Activated T-cell treated with anti-CD3 and anti-CD28 coated beads, Interleukin-2, amount 50 U/mL, for 4 hours (primary cell): ENCODE data around the gene INTS1. TPM values are rescaled to one million over a fixed set of nuclear protein-coding genes. Genes with fewer than 3 reads are reported as not detected.
"Not testable (repeated sequence)": the region's sequence is repeated elsewhere in the genome, so short reads cannot be mapped to it uniquely, and the experiment has no call there.

Experiments
- ATAC-seq, 2 donors: fragments of 200-7000 bp; cut with Tn5 transposase; one replicate each; pipeline ENCODE4 v1.10.0; 2021
- DNase-seq: peaks from one replicate; pipeline ENCODE4 v3.0.0-alpha.2; 2020
- H3K27me3 Mint-ChIP-seq: one replicate; pipeline ENCODE4 v1.8.0; 2021; ENCODE audit warnings: low read depth, mixed read lengths
- H3K36me3 Mint-ChIP-seq: one replicate; pipeline ENCODE4 v1.8.0; 2022; ENCODE audit warnings: mixed read lengths; ENCODE audit not compliant: insufficient read depth
- H3K4me1 Mint-ChIP-seq: one replicate; pipeline ENCODE4 v1.8.0; 2021; ENCODE audit warnings: low read depth, mixed read lengths
- H3K4me3 Mint-ChIP-seq: one replicate; pipeline ENCODE4 v1.8.0; 2021; ENCODE audit warnings: mild to moderate bottlenecking, moderate library complexity, mixed read lengths
- H3K9me3 Mint-ChIP-seq: one replicate; pipeline ENCODE4 v1.8.0; 2021; ENCODE audit warnings: mixed read lengths
- total RNA-seq, 3 donors: library from RNA; stranded (reverse); gene quantifications; one replicate each; pipeline ENCODE4 v1.2.1, GENCODE V29; 2021

The INTS1 gene
- total RNA-seq, 3 donors from 2014 or later, result 110 to 126 (median 119) TPM

GRCh38 chr7:1444214-1444924 lies 59.8 kb downstream of the INTS1 start:
- Mint-ChIP-seq H3K4me3 (no peak overlapping the region), H3K27me3 (no peaks in the 10 kb centered on the region), H3K36me3 (no peaks in the 10 kb centered on the region), H3K4me1 (no peaks in the 10 kb centered on the region), H3K9me3 (no peaks in the 10 kb centered on the region)
- ATAC-seq, result no peak
- DNase-seq, result no peak

- DNase-seq, H3K9me3 Mint-ChIP-seq, ATAC-seq, H3K4me3 Mint-ChIP-seq, H3K4me1 Mint-ChIP-seq, H3K36me3 Mint-ChIP-seq, H3K27me3 Mint-ChIP-seq: not testable (repeated sequence)
These were observed 60.5 kb downstream of the INTS1 start for GRCh38 chr7:1443587-1444200.

- H3K4me3 Mint-ChIP-seq, result no peak overlapping the region
- no peaks in the 10 kb centered on the region for H3K27me3 Mint-ChIP-seq
- H3K36me3 Mint-ChIP-seq, result no peaks in the 10 kb centered on the region
- H3K4me1 Mint-ChIP-seq, result no peaks in the 10 kb centered on the region
- ATAC-seq (no peak), DNase-seq (no peak)
- H3K9me3 Mint-ChIP-seq, result no peaks in the 10 kb centered on the region
These were observed 61.6 kb downstream of the INTS1 start for GRCh38 chr7:1442355-1443124.

GRCh38 chr7:1441615-1442354 lies 62.4 kb downstream of the INTS1 start:
- Mint-ChIP-seq H3K4me3 (no peak overlapping the region), H3K9me3 (no peaks in the 10 kb centered on the region), H3K4me1 (no peaks in the 10 kb centered on the region), H3K36me3 (no peaks in the 10 kb centered on the region), H3K27me3 (no peaks in the 10 kb centered on the region)
- no peak for ATAC-seq
- DNase-seq, result no peak

GRCh38 chr7:1440620-1441019 lies 63.6 kb downstream of the INTS1 start:
- Mint-ChIP-seq H3K4me1 (no peaks in the 10 kb centered on the region), H3K4me3 (no peak overlapping the region), H3K27me3 (no peaks in the 10 kb centered on the region), H3K9me3 (no peaks in the 10 kb centered on the region), H3K36me3 (no peaks in the 10 kb centered on the region)
- DNase-seq (no peak), ATAC-seq (no peak)

GRCh38 chr7:1439373-1440363 lies 64.5 kb downstream of the INTS1 start:
- Mint-ChIP-seq H3K9me3 (no peaks in the 10 kb centered on the region), H3K36me3 (no peaks in the 10 kb centered on the region), H3K27me3 (no peaks in the 10 kb centered on the region), H3K4me1 (no peaks in the 10 kb centered on the region), H3K4me3 (no peak overlapping the region)
- DNase-seq (no peak), ATAC-seq (no peak)

GRCh38 chr7:1438821-1439220 lies 65.4 kb downstream of the INTS1 start:
- ATAC-seq, result no peak
- H3K4me3 Mint-ChIP-seq, result no peak overlapping the region

GRCh38 chr7:1438208-1438607 lies 66.0 kb downstream of the INTS1 start:
- ATAC-seq (no peak), DNase-seq (no peak)
- no peaks in the 10 kb centered on the region for H3K27me3 Mint-ChIP-seq
- H3K4me1 Mint-ChIP-seq, result no peaks in the 10 kb centered on the region
- no peaks in the 10 kb centered on the region for H3K36me3 Mint-ChIP-seq
- H3K4me3 Mint-ChIP-seq, result no peak overlapping the region
- H3K9me3 Mint-ChIP-seq, result no peaks in the 10 kb centered on the region

More at GRCh38 chr7:1438821-1439220, 65.4 kb downstream of the INTS1 start:
- Mint-ChIP-seq H3K4me1 (no peaks in the 10 kb centered on the region), H3K9me3 (no peaks in the 10 kb centered on the region), H3K36me3 (no peaks in the 10 kb centered on the region), H3K27me3 (no peaks in the 10 kb centered on the region)
- no peak for DNase-seq

GRCh38 chr7:1437155-1437880 lies 66.9 kb downstream of the INTS1 start:
- Mint-ChIP-seq H3K27me3 (peaks cover 2% of the 10 kb centered on the region), H3K36me3 (no peaks in the 10 kb centered on the region), H3K4me1 (peaks cover 2% of the 10 kb centered on the region), H3K4me3 (no peak overlapping the region), H3K9me3 (no peaks in the 10 kb centered on the region)
- DNase-seq, result no peak
- ATAC-seq, result no peak

- no peaks in the 10 kb centered on the region for H3K9me3 Mint-ChIP-seq
- DNase-seq, result no peak
- ATAC-seq, result no peak
- peaks cover 2% of the 10 kb centered on the region for H3K4me1 Mint-ChIP-seq
- H3K36me3 Mint-ChIP-seq, result no peaks in the 10 kb centered on the region
- H3K27me3 Mint-ChIP-seq, result peaks cover 2% of the 10 kb centered on the region
- H3K4me3 Mint-ChIP-seq, result no peak overlapping the region
These were observed 67.6 kb downstream of the INTS1 start for GRCh38 chr7:1436608-1437007.

- no peak overlapping the region for H3K4me3 Mint-ChIP-seq
- no peaks in the 10 kb centered on the region for H3K9me3 Mint-ChIP-seq
- no peaks in the 10 kb centered on the region for H3K36me3 Mint-ChIP-seq
- ATAC-seq, result no peak
- no peak for DNase-seq
- H3K4me1 Mint-ChIP-seq, result peaks cover 2% of the 10 kb centered on the region
- H3K27me3 Mint-ChIP-seq, result peaks cover 5% of the 10 kb centered on the region
These were observed 69.1 kb downstream of the INTS1 start for GRCh38 chr7:1434891-1435670.

GRCh38 chr7:1434165-1434718 lies 69.9 kb downstream of the INTS1 start:
- no peak overlapping the region for H3K4me3 Mint-ChIP-seq
- H3K9me3 Mint-ChIP-seq, result no peaks in the 10 kb centered on the region
- no peak for ATAC-seq
- DNase-seq, result no peak
- no peaks in the 10 kb centered on the region for H3K36me3 Mint-ChIP-seq
- peaks cover 2% of the 10 kb centered on the region for H3K4me1 Mint-ChIP-seq
- peaks cover 5% of the 10 kb centered on the region for H3K27me3 Mint-ChIP-seq
